ENCODE data around the gene USP32.
"Not testable (repeated sequence)": the region's sequence is repeated elsewhere in the genome, so short reads cannot be mapped to it uniquely, and the experiment has no call there.

The USP32 gene

DNA sequence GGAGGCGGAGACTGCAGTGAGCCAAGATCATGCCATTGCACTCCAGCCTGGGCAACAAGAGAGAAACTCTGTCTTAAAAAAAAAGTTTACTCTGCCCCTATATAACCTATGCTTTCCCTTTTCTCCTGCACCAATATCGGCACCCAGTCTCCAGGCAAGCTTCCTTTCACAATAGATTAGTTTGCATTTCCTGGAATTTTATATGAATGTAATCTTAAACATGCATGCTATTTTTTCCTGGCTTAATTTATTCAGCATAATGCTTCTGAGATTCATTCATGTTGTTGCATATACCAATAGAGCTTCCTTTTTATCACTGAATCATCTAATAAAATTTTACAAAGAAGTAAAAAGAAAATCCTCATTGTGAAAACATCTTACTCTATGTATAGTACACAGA, 59.4 kb downstream of the USP32 start:
- no peak for DNase-seq (ENCODE audit: low read depth, low spot score)

GRCh38 chr17:60330731-60331130, 61.2 kb downstream of the USP32 start:
- DNase-seq (ENCODE audit: low read depth, low spot score): no peak

DNA sequence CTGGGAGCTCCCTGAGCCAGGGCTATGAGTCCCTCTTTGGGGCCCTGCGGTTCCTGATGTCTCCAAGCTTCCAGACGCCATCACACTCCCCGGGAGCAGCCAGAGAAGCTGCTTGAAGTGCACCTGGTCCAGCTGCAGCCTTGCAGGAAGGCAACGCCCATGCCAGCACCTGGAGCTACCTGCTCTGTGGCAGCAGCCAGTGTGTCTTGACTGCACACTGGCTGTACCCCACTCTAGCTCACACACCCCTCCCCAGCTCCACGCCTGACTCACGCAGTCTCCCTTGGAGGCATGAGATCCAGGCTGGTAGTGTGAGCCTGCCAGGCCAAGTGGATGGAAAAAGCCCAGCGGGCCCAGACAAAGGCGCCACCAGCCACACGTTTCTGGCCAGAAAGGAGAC, 63.3 kb downstream of the USP32 start:
- DNase-seq (ENCODE audit: low read depth, low spot score): no peak

- DNase-seq (ENCODE audit: low read depth, low spot score): no peak
Observed at GRCh38 chr17:60327901-60328273, 64.0 kb downstream of the USP32 start.

- peak; percentile 90 for DNase-seq (ENCODE audit: low read depth, low spot score)
Observed at GRCh38 chr17:60327134-60327900, 64.6 kb downstream of the USP32 start.

GRCh38 chr17:60326702-60327101, 65.2 kb downstream of the USP32 start:
- DNase-seq (ENCODE audit: low read depth, low spot score): no peak

DNA sequence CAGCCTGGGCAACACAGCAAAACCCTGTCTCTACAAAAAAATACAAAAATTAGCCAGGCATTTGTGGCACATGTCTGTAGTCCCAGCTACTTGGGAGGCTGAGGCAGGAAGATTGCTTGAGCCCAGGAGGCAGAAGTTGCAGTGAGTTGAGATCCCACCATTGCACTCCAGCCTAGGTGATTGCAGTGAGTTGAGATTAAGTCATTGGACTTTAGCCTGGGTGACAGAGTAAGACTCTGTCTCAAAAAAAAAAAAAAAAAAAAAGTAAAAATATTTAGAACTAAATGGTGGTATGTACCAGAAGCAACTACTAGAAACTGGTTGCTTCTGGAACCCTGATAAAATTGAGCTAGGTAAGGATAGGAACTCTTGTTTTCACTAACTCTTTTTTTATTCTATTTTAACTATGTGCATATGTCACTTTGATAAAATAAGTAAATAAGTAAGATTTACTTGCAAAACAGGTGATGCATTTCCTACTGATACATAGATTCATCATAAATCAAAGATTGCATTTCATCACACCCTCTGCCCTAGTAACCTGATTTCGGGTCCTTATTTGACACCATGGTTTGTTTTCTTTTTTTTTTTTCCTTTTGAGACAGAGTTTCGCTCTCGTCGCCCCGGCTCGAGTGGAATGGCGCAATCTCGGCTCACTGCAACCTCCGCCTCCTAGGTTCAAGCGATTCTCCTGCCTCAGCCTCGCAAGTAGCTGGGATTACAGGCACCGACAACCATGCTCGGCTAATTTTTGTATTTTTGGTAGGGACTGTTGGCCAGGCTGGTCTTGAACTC, 66.0 kb downstream of the USP32 start:
- DNase-seq (ENCODE audit: low read depth, low spot score): no peak

- DNase-seq (ENCODE audit: low read depth, low spot score): no peak
Observed at GRCh38 chr17:60323754-60324153, 68.2 kb downstream of the USP32 start.

DNA sequence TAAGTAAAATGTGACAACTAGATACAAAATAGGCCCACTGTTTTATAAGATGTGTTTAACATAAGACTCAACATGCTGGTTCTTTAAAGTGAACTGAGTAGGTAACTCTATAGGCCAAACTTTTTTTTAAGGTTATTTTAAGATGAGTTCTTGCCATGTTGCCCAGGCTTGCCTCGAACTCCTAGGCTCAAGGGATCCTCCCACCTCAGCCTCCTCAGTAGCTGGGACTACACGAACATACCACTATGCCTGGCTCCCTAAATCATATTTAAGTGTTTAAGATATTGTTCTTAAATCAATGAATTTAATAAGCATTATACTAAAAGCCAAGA, 69.9 kb downstream of the USP32 start:
- no peak for DNase-seq (ENCODE audit: low read depth, low spot score)

GRCh38 chr17:60321336-60322055, 70.4 kb downstream of the USP32 start:
- no peak for DNase-seq (ENCODE audit: low read depth, low spot score)

GRCh38 chr17:60318830-60319229, 73.1 kb downstream of the USP32 start:
- no peak for DNase-seq (ENCODE audit: low read depth, low spot score)

DNA sequence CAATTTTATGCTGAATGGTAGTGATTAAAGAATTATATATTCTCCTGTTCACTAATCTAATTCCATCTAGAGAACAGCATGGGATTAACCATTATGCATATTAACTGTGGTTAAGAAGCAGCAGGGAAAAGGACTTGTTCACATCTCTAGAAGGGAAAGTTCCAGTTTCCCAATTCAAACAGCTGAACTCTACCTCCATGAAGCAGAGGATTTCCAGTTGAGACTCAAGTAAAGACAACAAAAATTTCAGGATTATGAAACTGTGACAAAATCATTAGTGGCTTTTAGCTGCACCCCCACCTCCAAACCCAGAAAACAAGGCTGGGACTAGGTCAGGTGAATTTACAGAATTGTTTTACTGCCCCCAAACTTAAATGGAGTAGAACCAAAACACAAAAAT, 73.6 kb downstream of the USP32 start:
- no peak for DNase-seq (ENCODE audit: low read depth, low spot score)

DNA sequence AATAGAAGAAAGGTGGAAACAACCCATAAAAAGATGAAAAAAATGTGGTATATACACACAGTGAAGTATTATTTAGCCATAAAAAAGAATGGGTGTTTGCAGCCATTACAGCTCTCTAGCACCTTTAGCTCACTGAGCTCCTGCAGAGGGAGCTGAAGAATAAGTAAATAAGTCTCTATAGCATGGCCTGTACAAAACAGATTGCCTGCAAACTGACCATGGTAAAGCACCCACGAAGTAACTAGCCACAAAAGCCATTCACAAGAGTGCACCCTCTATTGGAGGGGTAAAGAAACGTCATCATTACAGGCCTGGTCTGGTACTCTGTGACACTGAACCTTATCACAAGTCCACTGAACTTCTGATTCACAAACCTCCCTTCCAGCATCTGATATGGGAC, 76.3 kb downstream of the USP32 start:
- DNase-seq (ENCODE audit: low read depth, low spot score): no peak

DNA sequence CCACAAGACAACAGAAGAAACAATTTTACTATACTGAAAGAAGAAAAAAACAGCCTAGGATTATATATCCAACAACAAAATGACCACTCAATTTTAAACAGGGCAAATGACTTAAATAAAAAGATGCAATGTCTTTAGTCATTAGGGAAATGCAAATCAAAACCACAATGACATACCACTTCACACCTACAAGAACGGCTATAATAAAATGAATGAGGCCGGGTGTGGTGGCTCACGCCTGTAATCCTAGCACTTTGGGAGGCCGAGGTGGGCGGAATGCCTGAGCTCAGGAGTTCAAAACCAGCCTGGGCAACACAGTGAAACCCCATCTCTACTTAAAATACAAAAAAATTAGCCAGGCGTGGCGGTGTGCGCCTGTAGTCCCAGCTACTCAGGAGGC, 77.0 kb downstream of the USP32 start:
- not testable (repeated sequence) for DNase-seq (ENCODE audit: low read depth, low spot score)

DNA sequence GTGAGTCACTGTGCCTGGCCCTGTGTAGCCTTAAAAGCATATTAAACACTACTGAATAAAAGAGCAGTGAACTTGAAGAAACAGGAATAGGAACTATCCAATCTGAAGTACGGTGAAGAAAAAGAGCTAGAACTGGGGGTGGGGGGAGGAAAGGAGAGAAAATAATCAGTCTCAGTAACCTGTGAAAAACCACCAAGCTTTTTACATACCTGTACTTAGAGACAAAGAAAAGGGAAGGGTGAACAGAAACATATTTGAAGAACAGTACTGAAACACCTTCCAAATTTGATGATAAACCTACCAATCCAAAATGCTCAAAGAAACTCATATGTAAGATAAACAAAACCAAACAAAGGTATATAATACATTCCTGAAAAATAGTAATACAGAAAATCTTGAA, 77.5 kb downstream of the USP32 start:
- no peak for DNase-seq (ENCODE audit: low read depth, low spot score)

DNA sequence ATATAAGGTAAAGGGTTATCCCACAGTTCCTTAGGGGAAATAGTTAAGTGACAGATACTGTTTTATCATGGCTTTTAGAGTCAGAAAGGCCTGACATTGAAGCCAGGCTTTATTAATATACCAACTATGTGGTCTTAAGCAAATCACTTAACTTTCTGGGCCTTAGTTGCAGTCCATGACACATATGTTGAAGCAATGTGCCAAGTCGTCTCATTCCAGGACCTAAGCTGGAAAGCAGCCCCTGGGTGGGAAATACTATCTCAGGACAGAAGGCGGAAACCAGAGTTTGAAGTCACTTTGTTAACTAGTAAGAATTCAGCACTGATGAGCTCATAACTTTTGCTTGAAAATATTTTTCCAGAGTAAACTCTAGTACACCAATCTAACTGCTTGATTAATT, 80.0 kb downstream of the USP32 start:
- DNase-seq (ENCODE audit: low read depth, low spot score): no peak

GRCh38 chr17:60311186-60311585, 80.7 kb downstream of the USP32 start:
- DNase-seq (ENCODE audit: low read depth, low spot score): no peak

DNA sequence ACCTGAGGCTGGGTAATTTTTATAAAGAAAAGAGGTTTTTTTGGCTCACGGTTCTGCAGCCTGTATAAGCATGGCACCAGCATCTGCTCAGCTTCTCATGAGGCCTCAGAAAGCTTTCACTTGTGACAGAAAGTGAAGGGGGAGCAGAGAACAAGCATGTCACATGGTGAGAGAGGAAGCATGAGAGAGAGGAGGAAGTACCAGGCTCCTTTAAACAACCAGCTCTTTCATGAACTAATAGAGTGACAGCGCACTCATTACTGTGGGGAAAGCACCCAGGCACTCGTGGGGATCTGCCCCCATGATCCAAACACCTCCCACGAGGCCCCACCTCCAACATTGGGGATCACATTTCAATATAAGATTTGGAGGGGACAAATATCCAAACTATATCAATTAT, 86.8 kb downstream of the USP32 start:
- DNase-seq (ENCODE audit: low read depth, low spot score): no peak

- DNase-seq (ENCODE audit: low read depth, low spot score): no peak
Observed at GRCh38 chr17:60304502-60304901, 87.4 kb downstream of the USP32 start.

- DNase-seq (ENCODE audit: low read depth, low spot score): no peak
Observed at GRCh38 chr17:60303406-60304099, 88.4 kb downstream of the USP32 start.

DNA sequence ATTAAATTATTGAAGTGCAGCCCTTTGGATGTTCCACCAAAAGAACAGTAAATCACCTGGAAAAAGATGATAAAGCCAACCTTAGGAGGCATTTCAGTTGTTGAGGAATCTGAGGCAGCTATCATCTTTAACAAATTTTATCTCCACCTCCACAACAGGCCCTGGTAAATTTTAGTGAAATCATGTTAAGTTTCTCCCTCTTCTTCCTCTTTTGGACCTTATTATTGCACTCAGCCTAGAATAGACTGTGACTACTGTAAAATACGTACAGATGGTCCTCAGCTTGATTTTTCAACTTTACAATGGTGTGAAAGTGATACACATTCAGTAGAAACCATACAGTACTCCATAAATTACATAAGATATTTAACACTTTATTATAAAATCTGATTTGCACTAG, 90.3 kb downstream of the USP32 start:
- DNase-seq (ENCODE audit: low read depth, low spot score): no peak

DNA sequence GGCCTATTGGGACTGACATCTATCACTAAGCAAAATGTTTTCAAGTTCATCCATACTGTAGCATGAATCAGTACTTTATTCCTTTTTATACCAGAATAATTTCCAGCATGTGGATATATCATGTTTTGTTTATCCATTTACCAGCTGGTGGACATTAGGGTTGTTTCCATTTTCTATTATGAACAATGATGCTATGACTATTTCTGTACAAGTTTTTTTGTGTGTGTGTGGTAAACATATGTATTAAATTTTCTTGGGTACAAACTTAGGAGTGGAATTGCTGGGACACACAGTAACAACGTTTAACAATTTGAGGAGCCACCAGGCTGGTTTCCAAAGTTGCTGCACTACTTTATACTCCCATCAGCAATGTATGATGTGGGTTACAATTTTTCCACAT, 91.0 kb downstream of the USP32 start:
- DNase-seq (ENCODE audit: low read depth, low spot score): no peak
